ENCODE data around the gene ETFB.
A peak's percentile ranks its signal among the peaks of the same experiment; 100 is the strongest.

The ETFB gene

DNA sequence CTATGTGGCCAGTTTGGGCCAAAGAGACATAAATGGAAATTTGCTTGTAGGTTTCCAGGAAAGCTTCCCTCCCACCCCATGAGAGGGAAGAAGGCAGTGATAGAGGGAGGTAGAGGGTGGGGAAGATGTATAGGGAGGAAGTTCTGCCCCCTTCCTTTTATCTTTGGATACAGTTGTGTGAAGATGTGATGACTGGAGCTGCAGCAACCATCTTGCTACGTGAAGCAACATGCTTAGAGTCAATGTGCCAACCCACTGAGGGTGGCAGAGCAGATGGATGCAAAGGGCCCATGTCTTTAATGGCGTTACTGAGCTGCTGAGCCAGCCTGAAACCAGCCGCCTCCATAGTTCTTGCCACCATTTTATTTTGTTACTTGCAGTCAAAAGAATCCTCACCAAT, 35.0 kb downstream of the ETFB start:
- Histone ChIP-seq H3K4me1 (peaks cover 0 to 14% (median 7%) of the 10 kb centered on the region in 4 donors), H3K9me3 (no peaks in the 10 kb centered on the region), H3K27me3 (peaks cover 0 to 51% of the 10 kb centered on the region in 2 donors), H3K27ac (no peak overlapping the region), H3K36me3 (peaks cover 0 to 10% (median 5%) of the 10 kb centered on the region in 3 donors), H3K4me3 (no peak overlapping the region)
- TF ChIP-seq, protein P1, sequence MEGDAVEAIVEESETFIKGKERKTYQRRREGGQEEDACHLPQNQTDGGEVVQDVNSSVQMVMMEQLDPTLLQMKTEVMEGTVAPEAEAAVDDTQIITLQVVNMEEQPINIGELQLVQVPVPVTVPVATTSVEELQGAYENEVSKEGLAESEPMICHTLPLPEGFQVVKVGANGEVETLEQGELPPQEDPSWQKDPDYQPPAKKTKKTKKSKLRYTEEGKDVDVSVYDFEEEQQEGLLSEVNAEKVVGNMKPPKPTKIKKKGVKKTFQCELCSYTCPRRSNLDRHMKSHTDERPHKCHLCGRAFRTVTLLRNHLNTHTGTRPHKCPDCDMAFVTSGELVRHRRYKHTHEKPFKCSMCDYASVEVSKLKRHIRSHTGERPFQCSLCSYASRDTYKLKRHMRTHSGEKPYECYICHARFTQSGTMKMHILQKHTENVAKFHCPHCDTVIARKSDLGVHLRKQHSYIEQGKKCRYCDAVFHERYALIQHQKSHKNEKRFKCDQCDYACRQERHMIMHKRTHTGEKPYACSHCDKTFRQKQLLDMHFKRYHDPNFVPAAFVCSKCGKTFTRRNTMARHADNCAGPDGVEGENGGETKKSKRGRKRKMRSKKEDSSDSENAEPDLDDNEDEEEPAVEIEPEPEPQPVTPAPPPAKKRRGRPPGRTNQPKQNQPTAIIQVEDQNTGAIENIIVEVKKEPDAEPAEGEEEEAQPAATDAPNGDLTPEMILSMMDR (IDR thresholded peaks at IDR 0.05) = no peak
- no peak for DNase-seq
- intact Hi-C loops (cut with DNase I; ENCODE audit: low total_unique reads) = loop anchor here (10.0 kb wide), 1 partner anchor 264 kb away; no protein-coding TSS in a partner anchor

DNA sequence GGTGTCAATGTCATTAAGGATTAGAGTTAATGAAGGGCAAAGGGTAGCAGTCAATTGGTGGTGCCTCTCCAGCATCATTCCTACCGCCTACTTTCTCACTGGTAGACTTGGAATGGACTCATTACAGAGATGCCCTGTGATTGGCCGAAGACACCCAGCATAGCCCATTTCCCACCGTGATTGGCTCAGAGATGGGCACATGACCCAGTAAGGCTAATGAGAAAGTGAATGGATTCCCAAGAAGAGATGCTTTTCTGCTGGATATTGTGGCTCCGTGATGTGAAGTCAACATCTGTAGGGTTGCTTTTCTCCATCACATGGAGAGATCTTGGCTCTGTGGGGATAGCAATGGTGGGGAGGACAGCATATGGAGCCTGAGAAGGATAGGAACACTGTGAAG, 35.8 kb downstream of the ETFB start:
- peaks cover 0 to 10% (median 5%) of the 10 kb centered on the region in 3 donors for H3K36me3 ChIP-seq
- TF ChIP-seq, protein P1 (IDR thresholded peaks at IDR 0.05) = no peak
- peaks cover 0 to 55% of the 10 kb centered on the region in 2 donors for H3K27me3 ChIP-seq
- H3K9me3 ChIP-seq = no peaks in the 10 kb centered on the region
- intact Hi-C loops (cut with DNase I; ENCODE audit: low total_unique reads) = loop anchor here (10.0 kb wide), 1 partner anchor 264 kb away; no protein-coding TSS in a partner anchor
- no peak overlapping the region for H3K27ac ChIP-seq
- H3K4me1 ChIP-seq = peaks cover 0 to 14% (median 7%) of the 10 kb centered on the region in 4 donors
- no peak overlapping the region for H3K4me3 ChIP-seq
- no peak for DNase-seq

GRCh38 chr19:51329411-51329810, 36.8 kb downstream of the ETFB start:
- peaks cover 0 to 14% (median 7%) of the 10 kb centered on the region in 4 donors for H3K4me1 ChIP-seq
- H3K27ac ChIP-seq = no peak overlapping the region
- H3K9me3 ChIP-seq = no peaks in the 10 kb centered on the region
- no peak for DNase-seq
- H3K27me3 ChIP-seq = peaks cover 0 to 56% of the 10 kb centered on the region in 2 donors
- intact Hi-C loops (cut with DNase I; ENCODE audit: low total_unique reads) = no loop called here
- no peak overlapping the region for H3K4me3 ChIP-seq
- TF ChIP-seq, protein P1 (IDR thresholded peaks at IDR 0.05) = no peak
- H3K36me3 ChIP-seq = peaks cover 0 to 10% (median 5%) of the 10 kb centered on the region in 3 donors

- no peak for DNase-seq
- H3K36me3 ChIP-seq = peaks cover 0 to 10% (median 2%) of the 10 kb centered on the region in 3 donors
- H3K4me3 ChIP-seq = peak overlapping the region in 1 of 2 donors; percentile 24
- intact Hi-C loops (cut with DNase I; ENCODE audit: low total_unique reads) = no loop called here
- no peak overlapping the region for H3K27ac ChIP-seq
- H3K4me1 ChIP-seq = peaks cover 0 to 14% (median 7%) of the 10 kb centered on the region in 4 donors
- H3K27me3 ChIP-seq = peaks cover 0 to 77% of the 10 kb centered on the region in 2 donors
- TF ChIP-seq, protein P1 (IDR thresholded peaks at IDR 0.05) = no peak
- H3K9me3 ChIP-seq = no peaks in the 10 kb centered on the region
Measured at GRCh38 chr19:51327066-51328001, 38.9 kb downstream of the ETFB start.

GRCh38 chr19:51326216-51327065, 39.7 kb downstream of the ETFB start:
- H3K4me3 ChIP-seq = no peak overlapping the region
- intact Hi-C loops (cut with DNase I; ENCODE audit: low total_unique reads) = no loop called here
- no peak overlapping the region for H3K27ac ChIP-seq
- H3K4me1 ChIP-seq = peaks cover 0 to 14% (median 7%) of the 10 kb centered on the region in 4 donors
- H3K36me3 ChIP-seq = peaks cover 0 to 5% (median 0%) of the 10 kb centered on the region in 3 donors
- peaks cover 0 to 79% of the 10 kb centered on the region in 2 donors for H3K27me3 ChIP-seq
- H3K9me3 ChIP-seq = no peaks in the 10 kb centered on the region
- peak in 1 of 2 donors; percentile 57 for DNase-seq
- TF ChIP-seq, protein P1 (IDR thresholded peaks at IDR 0.05) = no peak

Measured in tibial artery (tissue), 4 donors.